Measurements from ENCODE around the gene OR4C3.
"Not testable (repeated sequence)": the region's sequence is repeated elsewhere in the genome, so short reads cannot be mapped to it uniquely, and the experiment has no call there.

GRCh38 chr11:48361289-48361688 is 36.6 kb downstream of the OR4C3 start:
- not testable (repeated sequence) for TF ChIP-seq ZNF449 (CRISPR knock-in tag; IDR thresholded peaks at IDR 0.05); HDGF (IDR thresholded peaks at IDR 0.05); SUPT5H (IDR thresholded peaks at IDR 0.05); SRF (CRISPR knock-in tag; IDR thresholded peaks at IDR 0.05); CREB1 (IDR thresholded peaks at IDR 0.05); CREB1 (CRISPR knock-in tag; IDR thresholded peaks at IDR 0.05); RCOR1 (IDR thresholded peaks at IDR 0.05; ENCODE audit: borderline replicate concordance in 1 of 2, low read depth in 2 of 2, low read length in 2 of 2); ZNF232 (CRISPR knock-in tag; IDR thresholded peaks at IDR 0.05); ZFP36 (IDR thresholded peaks at IDR 0.05; ENCODE audit: low read depth, low read length, partially characterized antibody)
- TF ChIP-seq, protein P1, sequence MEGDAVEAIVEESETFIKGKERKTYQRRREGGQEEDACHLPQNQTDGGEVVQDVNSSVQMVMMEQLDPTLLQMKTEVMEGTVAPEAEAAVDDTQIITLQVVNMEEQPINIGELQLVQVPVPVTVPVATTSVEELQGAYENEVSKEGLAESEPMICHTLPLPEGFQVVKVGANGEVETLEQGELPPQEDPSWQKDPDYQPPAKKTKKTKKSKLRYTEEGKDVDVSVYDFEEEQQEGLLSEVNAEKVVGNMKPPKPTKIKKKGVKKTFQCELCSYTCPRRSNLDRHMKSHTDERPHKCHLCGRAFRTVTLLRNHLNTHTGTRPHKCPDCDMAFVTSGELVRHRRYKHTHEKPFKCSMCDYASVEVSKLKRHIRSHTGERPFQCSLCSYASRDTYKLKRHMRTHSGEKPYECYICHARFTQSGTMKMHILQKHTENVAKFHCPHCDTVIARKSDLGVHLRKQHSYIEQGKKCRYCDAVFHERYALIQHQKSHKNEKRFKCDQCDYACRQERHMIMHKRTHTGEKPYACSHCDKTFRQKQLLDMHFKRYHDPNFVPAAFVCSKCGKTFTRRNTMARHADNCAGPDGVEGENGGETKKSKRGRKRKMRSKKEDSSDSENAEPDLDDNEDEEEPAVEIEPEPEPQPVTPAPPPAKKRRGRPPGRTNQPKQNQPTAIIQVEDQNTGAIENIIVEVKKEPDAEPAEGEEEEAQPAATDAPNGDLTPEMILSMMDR (IDR thresholded peaks at IDR 0.05 in 2 of 3, conservative IDR thresholded peaks at IDR 0.05 in 1 of 3; ENCODE audit: insufficient read depth in 2 of 3, low read depth in 1 of 3, low read length in 3 of 3): not testable (repeated sequence)
- TF ChIP-seq, protein P2, sequence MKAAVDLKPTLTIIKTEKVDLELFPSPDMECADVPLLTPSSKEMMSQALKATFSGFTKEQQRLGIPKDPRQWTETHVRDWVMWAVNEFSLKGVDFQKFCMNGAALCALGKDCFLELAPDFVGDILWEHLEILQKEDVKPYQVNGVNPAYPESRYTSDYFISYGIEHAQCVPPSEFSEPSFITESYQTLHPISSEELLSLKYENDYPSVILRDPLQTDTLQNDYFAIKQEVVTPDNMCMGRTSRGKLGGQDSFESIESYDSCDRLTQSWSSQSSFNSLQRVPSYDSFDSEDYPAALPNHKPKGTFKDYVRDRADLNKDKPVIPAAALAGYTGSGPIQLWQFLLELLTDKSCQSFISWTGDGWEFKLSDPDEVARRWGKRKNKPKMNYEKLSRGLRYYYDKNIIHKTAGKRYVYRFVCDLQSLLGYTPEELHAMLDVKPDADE (conservative IDR thresholded peaks at IDR 0.05; ENCODE audit: control insufficient read depth, low read depth, low read length): not testable (repeated sequence)
